Peyer's patch (tissue), 4 donors: Measurements from ENCODE around the gene SMIM24. TPM values are rescaled to one million over a fixed set of nuclear protein-coding genes. Genes with fewer than 3 reads are reported as not detected.
A peak's percentile ranks its signal among the peaks of the same experiment; 100 is the strongest.

Source experiments
- DNase-seq, 3 donors: peaks; one replicate each; pipeline ENCODE4 v3.0.0-alpha.2; 2017 to 2019
- H3K27ac ChIP-seq, 4 donors: fragments of 200-600 bp; sonication (generic); one replicate each; pipeline ENCODE4 v1.5.1; 2016 to 2019
- H3K27me3 ChIP-seq, 2 donors: fragments of 200-600 bp; sonication (generic); one replicate each; pipeline ENCODE4 v1.5.1; 2019
- H3K36me3 ChIP-seq, 3 donors: fragments of 200-600 bp; sonication (generic); one replicate each; pipeline ENCODE4 v1.5.1; 2016 to 2019
- H3K4me1 ChIP-seq, 4 donors: fragments of 200-600 bp; sonication (generic); one replicate each; pipeline ENCODE4 v1.5.1; 2016 to 2019
- H3K4me3 ChIP-seq, 4 donors: fragments of 200-600 bp; sonication (generic); 1 replicate in 3 of 4; 2 replicates in 1 of 4; pipeline ENCODE4 v1.5.1; 2016 to 2019; ENCODE audit warnings: mild to moderate bottlenecking in 1 of 4
- H3K9me3 ChIP-seq, 4 donors: fragments of 200-600 bp; sonication (generic); one replicate each; pipeline ENCODE4 v1.5.1; 2016 to 2019; ENCODE audit warnings: mild to moderate bottlenecking in 1 of 4
- CTCF ChIP-seq, 6 experiments: fragments of 450-650 bp in 4 of 6; fragments of 200-600 bp in 2 of 6; sonication (generic) in 1 of 6; IDR thresholded peaks; one replicate each; pipeline ENCODE4 v1.5.1; 2017 to 2019; ENCODE audit warnings: antibody characterized with exemption in 6 of 6, mild to moderate bottlenecking in 3 of 6, moderate library complexity in 1 of 6
- POLR2A ChIP-seq, 2 donors: fragments of 450-650 bp; IDR thresholded peaks; one replicate each; pipeline ENCODE4 v1.5.1; 2017; ENCODE audit warnings: antibody characterized with exemption in 2 of 2, mild to moderate bottlenecking in 2 of 2, moderate library complexity in 2 of 2
- total RNA-seq, 4 donors: library from RNA; depleted of rRNA; stranded (reverse); fragments of >200 nt; gene quantifications; one replicate each; pipeline ENCODE4 v1.1.0, GENCODE V29; 2016

SMIM24 gene
- total RNA-seq, 4 donors from 2014 or later = 75.9 to 1,153 (median 771) TPM

DNA sequence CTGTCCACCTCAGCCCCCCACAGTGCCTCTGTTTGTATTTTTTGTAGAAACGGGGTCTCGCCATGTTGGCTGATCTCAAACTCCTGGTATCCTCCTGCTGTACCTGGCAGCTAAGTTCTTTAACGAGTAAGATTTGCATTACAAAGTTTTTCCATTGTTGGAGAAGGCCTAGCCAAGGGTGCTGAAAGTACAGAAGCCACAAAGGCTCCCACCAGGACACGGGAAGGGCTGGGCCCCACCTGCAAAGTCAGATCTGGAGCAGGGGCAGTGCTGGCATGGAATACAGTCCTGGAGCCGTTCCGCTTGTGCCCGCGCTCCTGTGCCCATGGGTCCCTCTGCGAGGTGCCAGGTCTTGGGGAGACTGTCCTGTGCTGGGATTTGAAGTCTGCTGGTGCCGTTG, 37.9 kb upstream of the SMIM24 start:
- Histone ChIP-seq H3K4me3 (no peak overlapping the region), H3K36me3 (peaks cover 0 to 20% (median 0%) of the 10 kb centered on the region in 3 donors), H3K27ac (no peak overlapping the region), H3K4me1 (peaks cover 0 to 31% (median 5%) of the 10 kb centered on the region in 4 donors), H3K9me3 (no peaks in the 10 kb centered on the region), H3K27me3 (no peaks in the 10 kb centered on the region)
- DNase-seq = no peak
- TF ChIP-seq POLR2A (IDR thresholded peaks at IDR 0.05) = no peak
- no peak for TF ChIP-seq CTCF (IDR thresholded peaks at IDR 0.05)

- Histone ChIP-seq H3K27me3 (no peaks in the 10 kb centered on the region), H3K27ac (no peak overlapping the region), H3K4me1 (peaks cover 0 to 38% (median 5%) of the 10 kb centered on the region in 4 donors), H3K9me3 (no peaks in the 10 kb centered on the region), H3K36me3 (peaks cover 0 to 17% (median 0%) of the 10 kb centered on the region in 3 donors), H3K4me3 (no peak overlapping the region)
- TF ChIP-seq POLR2A (IDR thresholded peaks at IDR 0.05) (no peak), CTCF (IDR thresholded peaks at IDR 0.05) (no peak)
- no peak for DNase-seq
These were observed 37.3 kb upstream of the SMIM24 start for GRCh38 chr19:3517638-3518037.

DNA sequence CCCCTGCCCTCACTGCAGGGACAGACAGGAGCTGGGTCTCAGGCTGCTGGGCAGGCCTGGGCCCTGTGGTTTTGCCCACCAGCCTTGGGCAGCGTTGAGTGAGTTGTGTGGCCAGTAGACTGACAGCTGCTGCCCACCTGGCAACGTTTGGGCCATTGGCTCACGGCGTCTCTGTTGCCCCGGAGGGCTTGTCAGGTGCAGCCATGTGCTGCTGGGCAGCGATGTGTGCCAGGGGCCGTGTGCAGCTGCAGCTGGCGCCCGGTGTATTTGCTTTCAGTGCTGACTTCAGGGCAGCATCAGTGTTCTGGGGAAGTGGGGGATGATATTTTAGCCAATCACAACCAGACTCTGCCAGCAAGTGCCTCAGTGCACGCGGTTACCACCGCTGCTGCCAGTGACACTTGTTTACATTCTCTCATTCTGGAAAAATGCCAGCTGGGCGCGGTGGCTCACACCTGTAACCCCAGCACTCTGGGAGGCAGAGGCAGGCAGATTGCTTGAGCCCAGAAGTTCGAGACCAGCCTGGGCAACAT, 36.4 kb upstream of the SMIM24 start:
- H3K36me3 ChIP-seq = peaks cover 0 to 17% (median 0%) of the 10 kb centered on the region in 3 donors

GRCh38 chr19:3515891-3516422, 35.6 kb upstream of the SMIM24 start:
- no peaks in the 10 kb centered on the region for H3K9me3 ChIP-seq
- H3K4me1 ChIP-seq = peaks cover 0 to 38% (median 5%) of the 10 kb centered on the region in 4 donors
- no peak overlapping the region for H3K4me3 ChIP-seq
- no peak overlapping the region for H3K27ac ChIP-seq
- peaks cover 0 to 17% (median 0%) of the 10 kb centered on the region in 3 donors for H3K36me3 ChIP-seq
- no peaks in the 10 kb centered on the region for H3K27me3 ChIP-seq
- no peak for DNase-seq
- TF ChIP-seq CTCF (IDR thresholded peaks at IDR 0.05) = no peak
- TF ChIP-seq POLR2A (IDR thresholded peaks at IDR 0.05) = no peak

More for the DNA sequence above, 36.4 kb upstream of the SMIM24 start:
- H3K9me3 ChIP-seq = no peaks in the 10 kb centered on the region
- no peaks in the 10 kb centered on the region for H3K27me3 ChIP-seq
- no peak overlapping the region for H3K27ac ChIP-seq
- peaks cover 0 to 38% (median 5%) of the 10 kb centered on the region in 4 donors for H3K4me1 ChIP-seq
- TF ChIP-seq CTCF (IDR thresholded peaks at IDR 0.05) (no peak), POLR2A (IDR thresholded peaks at IDR 0.05) (no peak)
- H3K4me3 ChIP-seq = no peak overlapping the region
- peak in 2 of 3 donors; percentile 55 to 71 for DNase-seq

- H3K9me3 ChIP-seq = no peaks in the 10 kb centered on the region
- H3K4me1 ChIP-seq = peaks cover 0 to 30% (median 3%) of the 10 kb centered on the region in 4 donors
- TF ChIP-seq CTCF (IDR thresholded peaks at IDR 0.05) (no peak), POLR2A (IDR thresholded peaks at IDR 0.05) (no peak)
- no peak for DNase-seq
- no peaks in the 10 kb centered on the region for H3K27me3 ChIP-seq
- H3K27ac ChIP-seq = no peak overlapping the region
- no peak overlapping the region for H3K4me3 ChIP-seq
- peaks cover 0 to 21% (median 0%) of the 10 kb centered on the region in 3 donors for H3K36me3 ChIP-seq
These were observed 34.6 kb upstream of the SMIM24 start for GRCh38 chr19:3514930-3515329.
